GM18508 (cell line): ENCODE measurements around the gene CACNA1A.

Experiments
- ATAC-seq: cut with Tn5 transposase; IDR thresholded peaks from one replicate; pipeline ENCODE4 v1.9.1; 2021; ENCODE audit warnings: moderate number of reproducible peaks; ENCODE audit not compliant: insufficient read depth, unreplicated experiment

CACNA1A gene

GRCh38 chr19:13252569-13253335, 253.5 kb downstream of the CACNA1A start:
- no peak for ATAC-seq

DNA sequence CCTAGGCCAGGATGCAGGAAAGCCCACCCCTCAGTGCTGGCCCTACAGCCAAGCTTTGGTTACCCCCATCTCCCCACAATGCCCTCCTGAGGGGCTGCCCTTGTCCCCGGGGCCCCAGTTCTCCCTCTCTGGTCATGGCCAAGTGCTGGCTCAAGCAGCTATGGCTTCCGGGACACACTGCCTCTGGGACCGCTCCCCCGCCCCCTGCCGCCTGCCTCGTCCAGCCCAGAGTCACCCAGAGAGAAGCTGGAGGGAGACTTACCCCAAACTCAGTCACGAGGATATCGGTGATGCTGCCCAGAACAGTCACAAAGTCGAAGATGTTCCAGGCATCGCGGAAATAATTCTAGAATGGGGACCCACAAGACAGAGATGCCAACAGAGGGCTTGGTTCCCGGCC, 261.4 kb downstream of the CACNA1A start:
- no peak for ATAC-seq

DNA sequence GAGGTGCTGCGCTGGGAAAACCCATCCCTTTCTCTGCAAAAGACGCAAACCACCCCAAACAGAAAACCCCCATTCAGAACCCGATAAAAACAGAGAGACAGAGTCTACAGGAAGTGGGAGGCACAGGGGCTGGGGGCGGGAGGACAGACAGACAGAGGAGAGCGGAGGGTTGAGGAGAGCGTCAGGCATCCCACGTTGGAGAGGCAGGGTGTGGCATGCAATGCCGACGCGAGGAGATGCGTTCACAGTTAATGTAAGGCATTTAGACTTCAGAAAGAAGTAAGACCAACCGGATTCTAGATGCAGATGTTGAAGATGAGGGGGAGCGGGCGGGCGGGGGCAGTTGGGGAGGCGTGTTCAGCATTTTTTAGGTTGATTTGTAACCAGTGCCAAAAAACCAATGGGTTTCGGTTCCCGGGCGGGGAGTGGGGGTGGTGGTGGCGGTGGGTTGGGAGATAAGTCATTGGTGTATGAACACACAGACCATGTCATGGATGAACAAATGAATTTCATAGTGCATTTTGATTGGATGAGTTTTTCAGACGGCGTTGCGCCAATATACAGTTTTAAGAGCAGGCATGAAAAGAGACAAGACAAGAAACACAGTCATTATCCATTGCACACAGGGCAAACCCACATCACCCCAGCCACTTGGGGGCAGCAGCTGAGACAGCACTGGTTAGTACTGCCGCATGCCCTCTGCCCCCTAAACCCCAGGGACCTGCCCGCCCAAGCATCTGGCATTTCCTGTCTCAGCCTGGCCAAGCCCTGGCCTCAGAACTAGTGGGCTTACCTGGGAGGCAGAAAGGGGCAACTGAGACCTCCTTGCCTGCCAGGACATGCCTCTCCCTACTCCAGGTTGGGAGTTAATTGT, 264.8 kb downstream of the CACNA1A start:
- ATAC-seq, result no peak

GRCh38 chr19:13240312-13241022, 265.8 kb downstream of the CACNA1A start:
- ATAC-seq, result no peak

GRCh38 chr19:13238891-13239534, 267.3 kb downstream of the CACNA1A start:
- ATAC-seq, result no peak

DNA sequence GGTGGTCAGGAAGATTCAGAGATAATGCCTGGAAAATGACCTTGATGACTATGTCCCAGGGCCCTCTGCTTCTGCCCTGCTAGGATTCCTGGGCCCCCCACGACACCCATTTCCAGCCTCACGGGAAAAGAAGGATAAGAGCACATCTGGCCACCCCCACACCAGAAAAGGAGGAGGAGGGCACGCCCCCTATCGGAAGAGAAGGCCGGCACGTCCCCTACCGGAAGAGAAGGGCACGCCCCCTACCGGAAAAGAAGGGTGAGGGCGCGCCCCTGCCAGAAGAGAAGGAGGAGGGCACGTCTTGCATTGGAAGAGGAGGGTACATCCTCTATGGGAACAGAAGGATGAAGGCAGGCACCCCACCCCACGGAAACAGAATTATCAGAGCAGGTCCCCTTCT, 271.8 kb downstream of the CACNA1A start:
- ATAC-seq, result no peak

DNA sequence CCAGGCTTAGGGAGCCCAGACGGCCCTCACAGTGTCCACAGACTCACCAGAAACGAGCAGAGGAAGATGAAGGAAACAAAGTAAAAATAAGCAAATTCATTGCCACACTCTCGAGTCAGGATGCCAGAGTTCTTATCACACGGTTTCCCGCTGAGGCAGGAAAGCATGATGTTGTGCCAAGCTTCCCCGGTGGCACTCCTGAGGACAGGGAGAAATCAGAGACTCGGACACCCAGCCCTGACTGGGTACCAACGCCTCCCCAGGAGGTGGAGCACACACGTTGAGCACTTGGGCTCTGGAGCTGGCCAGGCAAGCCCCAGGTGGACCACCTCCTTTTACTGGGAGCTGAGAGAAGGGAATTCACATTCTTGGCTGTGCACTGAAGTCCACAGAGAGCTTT, 274.6 kb downstream of the CACNA1A start:
- ATAC-seq, result no peak

DNA sequence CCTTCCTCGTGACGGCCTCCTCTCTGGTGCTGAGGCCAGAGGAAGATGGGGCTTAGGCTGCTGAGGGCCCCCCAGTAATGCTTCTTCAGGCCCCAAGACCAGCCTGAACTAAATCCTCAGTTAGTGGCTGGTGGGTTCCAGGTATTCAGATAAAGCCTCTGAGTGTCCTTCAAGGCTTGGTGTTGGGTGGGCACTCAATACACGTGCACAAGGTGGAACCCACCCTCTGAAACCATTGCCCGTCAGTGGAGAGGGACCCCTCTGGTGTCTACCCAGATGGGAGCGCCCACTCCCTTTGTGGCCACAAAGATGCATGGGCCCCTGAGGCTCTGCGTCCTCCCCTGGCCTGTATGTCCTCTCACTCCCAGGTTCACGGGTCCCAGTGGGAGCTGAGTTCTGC, 277.0 kb downstream of the CACNA1A start:
- ATAC-seq, result no peak

GRCh38 chr19:13228561-13228960, 277.7 kb downstream of the CACNA1A start:
- no peak for ATAC-seq

- no peak for ATAC-seq
Observed at GRCh38 chr19:13226983-13227382, 279.3 kb downstream of the CACNA1A start.

DNA sequence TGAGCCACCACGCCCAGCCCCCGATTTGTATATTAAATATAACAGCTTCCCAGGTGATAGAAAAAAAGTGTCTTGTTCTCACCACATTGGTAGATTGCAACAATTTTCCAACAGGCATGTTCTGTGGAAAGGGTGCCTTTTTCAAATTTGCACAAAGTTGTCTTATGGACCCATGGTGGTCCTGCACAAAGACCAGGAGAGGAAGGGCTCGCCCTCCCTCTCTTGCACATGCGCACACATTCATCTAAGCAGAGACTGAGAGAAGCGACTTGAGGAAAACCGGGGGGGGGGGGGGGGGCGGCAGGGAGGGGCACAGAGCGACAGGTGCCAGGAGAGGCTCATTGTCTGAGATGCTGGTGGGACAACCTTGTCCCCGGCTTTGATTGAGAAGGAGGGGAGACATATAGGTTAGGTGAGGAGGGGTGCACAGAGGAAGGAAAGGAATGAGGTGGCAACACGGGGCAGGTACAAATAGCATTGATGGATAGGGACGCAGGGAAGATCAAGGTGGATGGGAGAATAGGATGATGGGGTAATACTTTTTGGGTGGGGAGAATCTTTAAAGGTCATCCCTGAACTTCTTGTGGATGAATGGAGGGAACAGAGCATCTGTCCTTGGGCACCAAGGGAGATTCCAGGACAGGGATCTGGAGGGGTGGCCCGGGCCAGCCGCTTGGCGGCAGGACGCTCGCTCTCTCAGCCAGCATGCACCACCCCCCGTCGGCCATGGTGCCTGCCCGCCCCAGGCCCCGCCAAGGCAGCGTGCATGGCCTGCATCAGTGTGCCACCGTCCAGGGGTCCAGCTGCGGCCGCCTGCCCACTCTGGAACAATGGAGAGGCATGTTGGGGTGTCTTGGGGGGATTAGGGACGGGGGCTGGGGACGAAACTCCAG, 280.1 kb downstream of the CACNA1A start:
- no peak for ATAC-seq

GRCh38 chr19:13225085-13225484, 281.2 kb downstream of the CACNA1A start:
- ATAC-seq, result no peak

DNA sequence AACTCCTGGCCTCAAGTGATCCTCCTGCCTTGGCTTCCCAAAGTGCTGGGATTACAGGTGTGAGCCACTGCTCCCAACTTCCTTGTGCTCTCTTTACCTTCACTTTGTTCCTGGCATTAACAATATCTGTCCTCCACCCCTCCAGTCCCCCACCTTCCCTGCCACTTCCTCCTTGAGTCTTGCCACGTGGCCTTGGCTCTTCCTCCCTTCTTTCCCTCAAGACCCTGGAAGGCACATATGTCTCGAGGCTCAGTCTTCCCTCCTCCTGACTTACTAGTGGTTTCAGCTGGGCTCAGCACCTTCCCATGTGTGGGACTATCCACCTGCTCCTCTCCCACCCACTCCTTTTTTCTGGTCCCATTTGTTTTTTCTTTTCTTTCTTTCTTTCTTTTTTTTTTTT, 285.4 kb downstream of the CACNA1A start:
- no peak for ATAC-seq

DNA sequence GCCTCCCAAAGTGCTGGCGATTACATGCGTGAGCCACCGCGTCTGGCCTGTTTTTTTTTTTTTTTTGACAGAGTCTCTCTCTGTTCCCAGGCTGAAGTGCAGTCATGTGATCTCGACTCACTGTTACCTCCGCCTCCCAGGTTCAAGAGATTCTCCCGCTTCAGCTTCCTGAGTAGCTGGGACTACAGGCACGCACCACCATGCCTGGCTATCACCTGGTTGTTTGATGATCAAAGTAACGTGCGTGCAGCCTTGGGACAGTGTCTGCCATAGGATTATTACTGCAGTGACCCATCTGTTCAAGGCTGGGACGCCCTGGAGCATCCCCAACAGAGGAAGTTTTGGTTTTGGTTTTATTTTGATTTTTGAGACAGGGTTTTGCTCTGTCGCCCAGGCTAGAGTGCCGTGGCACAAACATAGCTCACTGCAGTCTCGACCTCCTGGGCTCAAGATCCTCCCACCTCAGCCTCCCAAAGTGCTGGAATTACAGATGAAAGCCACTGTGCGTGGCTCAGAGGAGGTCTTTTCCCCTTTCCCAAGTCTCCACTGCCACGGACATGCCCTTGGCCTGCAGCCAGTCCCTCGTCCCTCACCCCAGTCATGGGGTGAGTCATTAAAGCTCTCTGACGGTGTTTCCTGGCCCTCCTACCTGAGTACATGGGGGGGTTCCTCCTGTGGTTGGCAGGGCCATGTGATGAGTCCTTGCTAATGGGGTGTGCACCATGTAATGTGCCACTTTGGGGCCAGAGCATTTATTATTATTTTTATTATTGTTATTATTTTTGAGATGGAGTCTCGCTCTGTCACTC, 290.5 kb downstream of the CACNA1A start:
- no peak for ATAC-seq

- ATAC-seq, result no peak
Observed at GRCh38 chr19:13214036-13214730, 292.1 kb downstream of the CACNA1A start.

- no peak for ATAC-seq
Observed at GRCh38 chr19:13212759-13213330, 293.4 kb downstream of the CACNA1A start.

- no peak for ATAC-seq
Observed at GRCh38 chr19:13211426-13212308, 294.6 kb downstream of the CACNA1A start.
